Endothelial cell of hepatic sinusoid (primary cell): ENCODE measurements around the gene CCDC69.

ENCODE experiments used
- in situ Hi-C: cut with HindIII; loops from 2 replicates; pipeline ENCODE4 v1.10.0; 2017; ENCODE audit warnings: low sequenced_read_pairs

Gene CCDC69

GRCh38 chr5:151171529-151171928 lies 52.4 kb downstream of the CCDC69 start:
- in situ Hi-C loops: loop anchor here (5.0 kb wide), 1 partner anchor 44 kb away; no protein-coding TSS in a partner anchor

GRCh38 chr5:151168602-151169344 lies 55.1 kb downstream of the CCDC69 start:
- in situ Hi-C loops: no loop called here

GRCh38 chr5:151167022-151167421 lies 56.9 kb downstream of the CCDC69 start:
- in situ Hi-C loops: no loop called here

GRCh38 chr5:151164687-151165392 lies 59.1 kb downstream of the CCDC69 start:
- in situ Hi-C loops: no loop called here

- in situ Hi-C loops: no loop called here
Measured at GRCh38 chr5:151162776-151163175, 61.1 kb downstream of the CCDC69 start.

GRCh38 chr5:151159649-151160373 lies 64.1 kb downstream of the CCDC69 start:
- in situ Hi-C loops: no loop called here

GRCh38 chr5:151158287-151158661 lies 65.6 kb downstream of the CCDC69 start:
- in situ Hi-C loops: no loop called here

- in situ Hi-C loops: no loop called here
Measured at GRCh38 chr5:151157426-151158286, 66.2 kb downstream of the CCDC69 start, which contains the start of gene ANXA6. ANXA6 (minus strand) TSS chr5:151157779; CDS start chr5:151147901, 9,878 bp downstream.

- in situ Hi-C loops: no loop called here
Measured at GRCh38 chr5:151156507-151157420, 67.1 kb downstream of the CCDC69 start.

- in situ Hi-C loops: no loop called here
Measured at GRCh38 chr5:151155775-151156506, 68.0 kb downstream of the CCDC69 start.

- in situ Hi-C loops: no loop called here
Measured at GRCh38 chr5:151154931-151155774, 68.7 kb downstream of the CCDC69 start.

GRCh38 chr5:151153766-151154272 lies 70.1 kb downstream of the CCDC69 start:
- in situ Hi-C loops: no loop called here

GRCh38 chr5:151153300-151153699 lies 70.6 kb downstream of the CCDC69 start:
- in situ Hi-C loops: no loop called here

- in situ Hi-C loops: no loop called here
Measured at GRCh38 chr5:151151793-151152192, 72.1 kb downstream of the CCDC69 start.

- in situ Hi-C loops: no loop called here
Measured at GRCh38 chr5:151151263-151151660, 72.6 kb downstream of the CCDC69 start.

- in situ Hi-C loops: no loop called here
Measured at GRCh38 chr5:151150471-151151262, 73.2 kb downstream of the CCDC69 start.

- in situ Hi-C loops: no loop called here
Measured at GRCh38 chr5:151148583-151148982, 75.3 kb downstream of the CCDC69 start.
